K562 (cell line): ENCODE measurements around the gene TNFAIP6. TPM values are rescaled to one million over a fixed set of nuclear protein-coding genes. Genes with fewer than 3 reads are reported as not detected.

Experiments used
- C11orf30 ChIP-seq: fragments of 450-650 bp; IDR thresholded peaks from 2 replicates; pipeline ENCODE4 v1.6.1; 2016; ENCODE audit warnings: low read depth, mild to moderate bottlenecking
- CAMTA2 ChIP-seq: fragments of 250-450 bp; sonication (Bioruptor Pico); conservative IDR thresholded peaks from 2 replicates; pipeline ENCODE4 v1.5.1; 2022
- CCAR2 ChIP-seq: fragments of 200-400 bp; formaldehyde crosslinking; IDR thresholded peaks from 2 replicates; pipeline ENCODE4 v1.6.1; 2017; ENCODE audit warnings: mild to moderate bottlenecking, low read depth, low read length
- CXXC5 ChIP-seq: fragments of 250-450 bp; sonication (Bioruptor Pico); IDR thresholded peaks from 2 replicates; pipeline ENCODE4 v1.8.0; 2022; ENCODE audit warnings: inconsistent platforms, mild to moderate bottlenecking, moderate library complexity
- DIDO1 ChIP-seq: fragments of 450-650 bp; IDR thresholded peaks from 2 replicates; pipeline ENCODE4 v1.6.1; 2016; ENCODE audit warnings: low read depth, missing biosample characterization, missing genetic modification characterization
- DMBX1 ChIP-seq: fragments of 250-450 bp; sonication (Bioruptor Pico); IDR thresholded peaks from 2 replicates; pipeline ENCODE4 v1.8.0; 2022; ENCODE audit warnings: inconsistent platforms, mild to moderate bottlenecking, moderate library complexity, borderline replicate concordance
- E2F3 ChIP-seq: fragments of 250-450 bp; sonication (Bioruptor Pico); IDR thresholded peaks from 2 replicates; pipeline ENCODE4 v1.4.0; 2020; ENCODE audit warnings: mild to moderate bottlenecking
- EGR1 ChIP-seq: fragments of 450-650 bp; conservative IDR thresholded peaks from 2 replicates; pipeline ENCODE4 v1.6.1; 2017; ENCODE audit warnings: mild to moderate bottlenecking
- EP400 ChIP-seq: fragments of 450-650 bp; IDR thresholded peaks from 2 replicates; pipeline ENCODE4 v1.6.1; 2017; ENCODE audit warnings: antibody characterized with exemption, mild to moderate bottlenecking, moderate library complexity
- HNRNPUL1 ChIP-seq: fragments of 200-400 bp; formaldehyde crosslinking; IDR thresholded peaks from 2 replicates; pipeline ENCODE4 v1.6.1; 2017; ENCODE audit warnings: low read length
- KDM1A ChIP-seq, 2 experiments: fragments of 450-650 bp; IDR thresholded peaks; 2 replicates each; pipeline ENCODE4 v1.6.1; 2016; ENCODE audit warnings: mild to moderate bottlenecking in 2 of 2
- KDM4B ChIP-seq, 2 experiments: fragments of 450-650 bp in 1 of 2; sonication (generic) in 1 of 2; IDR thresholded peaks; 2 replicates each; pipeline ENCODE4 v1.6.1; 2016 to 2017; ENCODE audit warnings: borderline replicate concordance in 2 of 2, antibody characterized with exemption in 1 of 2, low read depth in 1 of 2, mild to moderate bottlenecking in 1 of 2
- KDM5B ChIP-seq: fragments of 200-600 bp; sonication (generic); IDR thresholded peaks from 2 replicates; pipeline ENCODE4 v1.6.1; 2012; ENCODE audit warnings: low read depth, mild to moderate bottlenecking, moderate library complexity, low read length, control low read depth, inconsistent platforms; ENCODE audit not compliant: insufficient replicate concordance
- MCM2 ChIP-seq: fragments of 450-650 bp; IDR thresholded peaks from 2 replicates; pipeline ENCODE4 v1.6.1; 2017; ENCODE audit warnings: low read depth, mild to moderate bottlenecking
- MCM5 ChIP-seq: fragments of 450-650 bp; IDR thresholded peaks from 2 replicates; pipeline ENCODE4 v1.6.1; 2016; ENCODE audit warnings: low read depth
- MECOM ChIP-seq: fragments of 250-450 bp; sonication (Bioruptor Pico); IDR thresholded peaks from 2 replicates; pipeline ENCODE4 v1.8.0; 2022; ENCODE audit warnings: inconsistent platforms
- MEF2A ChIP-seq: IDR thresholded peaks from 2 replicates; pipeline ENCODE4 v1.6.1; 2011; ENCODE audit warnings: low read depth, mild to moderate bottlenecking, low read length, moderate library complexity; ENCODE audit not compliant: control insufficient read depth
- MTA1 ChIP-seq: fragments of 450-650 bp; IDR thresholded peaks from 2 replicates; pipeline ENCODE4 v1.6.1; 2017; ENCODE audit warnings: borderline replicate concordance
- NBN ChIP-seq: fragments of 450-650 bp; IDR thresholded peaks from 2 replicates; pipeline ENCODE4 v1.6.1; 2016; ENCODE audit warnings: low read depth, mild to moderate bottlenecking
- PHF8 ChIP-seq: fragments of 200-600 bp; sonication (generic); IDR thresholded peaks from 2 replicates; pipeline ENCODE4 v1.6.1; 2012; ENCODE audit warnings: mixed run types, mild to moderate bottlenecking, inconsistent platforms, low read length, moderate library complexity, borderline replicate concordance
- POLR2H ChIP-seq: IDR thresholded peaks from 2 replicates; pipeline ENCODE4 v1.6.1; 2016; ENCODE audit warnings: missing genetic modification characterization, low read depth, mild to moderate bottlenecking, control low read depth, missing compliant biosample characterization, moderate library complexity
- RBM22 ChIP-seq: fragments of 200-400 bp; formaldehyde crosslinking; IDR thresholded peaks from 2 replicates; pipeline ENCODE4 v1.6.1; 2018; ENCODE audit warnings: low read length, low read depth; ENCODE audit not compliant: poor library complexity, severe bottlenecking
- SMARCC2 ChIP-seq: fragments of 450-650 bp; IDR thresholded peaks from 2 replicates; pipeline ENCODE4 v1.6.1; 2017; ENCODE audit warnings: antibody characterized with exemption, moderate library complexity, mild to moderate bottlenecking, low read depth
- ZBTB9 ChIP-seq: fragments of 450-650 bp; formaldehyde crosslinking; IDR thresholded peaks from 2 replicates; pipeline ENCODE4 v1.4.0; 2020; ENCODE audit warnings: mild to moderate bottlenecking, moderate library complexity
- ZNF217 ChIP-seq: sonication (generic); formaldehyde crosslinking; IDR thresholded peaks from 2 replicates; pipeline ENCODE4 v1.8.0; 2022; ENCODE audit warnings: mild to moderate bottlenecking, missing genetic modification reagents
- ZNF23 ChIP-seq: fragments of 250-450 bp; sonication (Bioruptor Pico); IDR thresholded peaks from 2 replicates; pipeline ENCODE4 v1.4.0; 2020; ENCODE audit warnings: mild to moderate bottlenecking
- ZNF324 ChIP-seq: fragments of 250-450 bp; sonication (Bioruptor Pico); IDR thresholded peaks from 2 replicates; pipeline ENCODE4 v1.4.0; 2020; ENCODE audit warnings: mild to moderate bottlenecking
- ZNF655 ChIP-seq: fragments of 250-450 bp; sonication (Bioruptor Pico); IDR thresholded peaks from 2 replicates; pipeline ENCODE4 v1.5.0; 2021
- ZNF668 ChIP-seq: fragments of 250-450 bp; sonication (Bioruptor Pico); IDR thresholded peaks from 2 replicates; pipeline ENCODE4 v1.8.0; 2022; ENCODE audit warnings: mild to moderate bottlenecking, inconsistent platforms
- ZNF77 ChIP-seq: fragments of 250-450 bp; sonication (Bioruptor Pico); IDR thresholded peaks from 2 replicates; pipeline ENCODE4 v1.5.0; 2020
- polyA plus RNA-seq, 8 experiments: library from polyadenylated mRNA; depleted of rRNA in 4 of 8; stranded (reverse) in 5 of 8; unstranded in 3 of 8; fragments of >200 nt; fragmentation: Nextera tagmentation in 2 of 8; fragmentation: Illumina TruSeq in 1 of 8; extraction: Ambion mirVana in 2 of 8; extraction: Trizol in 1 of 8; gene quantifications; 2 replicates each; pipeline versions ENCODE4 v1.2.1 to v1.2.3, GENCODE V29; 2011 to 2014; ENCODE audit warnings: inconsistent platforms in 1 of 8, missing spikeins in 1 of 8
- total RNA-seq, 7 experiments: library from RNA; depleted of rRNA in 6 of 7; stranded (reverse); fragments of >200 nt in 6 of 7; fragmentation: Illumina TruSeq in 2 of 7; extraction: Trizol in 2 of 7; gene quantifications; 2 replicates each; pipeline versions ENCODE4 v1.2.1 to v1.2.3, GENCODE V29; 2011 to 2021; ENCODE audit warnings: low replicate concordance in 1 of 7

TNFAIP6 gene
- total and polyA plus RNA-seq, 9 of the 15 experiments (the other 6 are each of a cell fraction or from before 2014, with no cell fraction given), result 0.07 to 0.28 (median 0.08) TPM; not detected in 6

- peak; percentile 79 for TF ChIP-seq POLR2H (tag)
- TF ChIP-seq EGR1, result no peak
- TF ChIP-seq ZNF77, result peak; percentile 60; the same call in 1 of the 2 replicates
- TF ChIP-seq KDM5B, result no peak
- TF ChIP-seq KDM4B (IDR thresholded peaks at IDR 0.05; ENCODE audit: borderline replicate concordance in 2 of 2, low read depth in 1 of 2), result no peak
- no peak for TF ChIP-seq EP400
- no peak for TF ChIP-seq SMARCC2
- TF ChIP-seq KDM1A (IDR thresholded peaks at IDR 0.05), result no peak
- TF ChIP-seq PHF8, result no peak
- no peak for TF ChIP-seq MCM5
- no peak for TF ChIP-seq CCAR2
- TF ChIP-seq ZNF668 (CRISPR knock-in tag), result peak; percentile 98
- no peak for TF ChIP-seq ZNF655 (CRISPR knock-in tag)
- no peak for TF ChIP-seq MEF2A
- TF ChIP-seq RBM22, result no peak
- TF ChIP-seq MECOM (CRISPR knock-in tag), result peak; percentile 98
- TF ChIP-seq ZNF324 (CRISPR knock-in tag), result peak; percentile 86
- TF ChIP-seq NBN, result no peak
- peak; percentile 91 for TF ChIP-seq DIDO1 (tag)
- TF ChIP-seq ZNF23 (CRISPR knock-in tag), result peak; percentile 93
- peak; percentile 99 for TF ChIP-seq ZBTB9 (CRISPR knock-in tag)
- TF ChIP-seq CAMTA2 (CRISPR knock-in tag), result no peak
- no peak for TF ChIP-seq ZNF217
- TF ChIP-seq CXXC5 (CRISPR knock-in tag), result peak; percentile 97
- no peak for TF ChIP-seq MCM2
- peak; percentile 74; the same call in 1 of the 2 replicates for TF ChIP-seq MTA1
- peak; percentile 100 for TF ChIP-seq DMBX1 (CRISPR knock-in tag)
- no peak for TF ChIP-seq HNRNPUL1
- peak; percentile 98 for TF ChIP-seq E2F3 (CRISPR knock-in tag)
- no peak for TF ChIP-seq C11orf30
Observed at GRCh38 chr2:151380580-151381235, 23.3 kb downstream of the TNFAIP6 start (continued).
